ENCODE results near the gene AFF3.
"Not testable (repeated sequence)": the region's sequence is repeated elsewhere in the genome, so short reads cannot be mapped to it uniquely, and the experiment has no call there.

AFF3 gene

DNA sequence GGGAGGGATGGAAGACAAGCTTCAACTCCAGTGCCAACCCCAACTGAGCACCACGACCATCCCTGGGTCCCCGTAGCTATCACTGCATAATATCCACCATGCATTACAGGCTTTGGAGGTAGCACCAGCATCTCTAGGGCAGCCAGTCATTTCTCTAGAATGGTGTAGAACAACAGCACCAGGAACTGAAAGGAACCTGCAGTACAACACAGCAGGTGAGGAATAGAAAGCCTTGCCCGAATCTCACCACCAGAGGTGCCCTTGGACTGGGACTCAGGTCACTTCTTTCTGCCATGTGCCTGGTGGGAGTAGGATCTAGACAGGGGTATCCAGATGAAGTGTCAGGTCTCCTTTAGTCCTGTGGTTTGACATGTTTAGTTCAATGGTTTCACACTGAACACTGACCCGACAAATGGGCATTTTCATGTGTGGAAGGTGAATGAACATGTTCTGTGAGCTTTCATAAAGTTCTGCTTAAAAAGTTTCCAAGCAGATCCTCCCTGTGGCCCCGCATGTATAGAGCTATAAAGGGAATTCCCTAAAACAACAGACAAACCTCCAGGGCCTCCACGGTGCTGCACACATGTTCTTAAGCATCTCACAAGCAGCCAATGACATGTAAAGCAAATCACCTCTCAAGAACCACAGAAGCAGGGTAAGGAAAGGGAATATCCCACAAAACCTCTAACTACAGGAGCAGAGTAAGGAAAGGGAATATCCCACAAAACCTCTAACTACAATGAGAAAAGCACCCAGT lies 208.3 kb downstream of the AFF3 start:
- no peak for DNase-seq (ENCODE audit: low spot score)

DNA sequence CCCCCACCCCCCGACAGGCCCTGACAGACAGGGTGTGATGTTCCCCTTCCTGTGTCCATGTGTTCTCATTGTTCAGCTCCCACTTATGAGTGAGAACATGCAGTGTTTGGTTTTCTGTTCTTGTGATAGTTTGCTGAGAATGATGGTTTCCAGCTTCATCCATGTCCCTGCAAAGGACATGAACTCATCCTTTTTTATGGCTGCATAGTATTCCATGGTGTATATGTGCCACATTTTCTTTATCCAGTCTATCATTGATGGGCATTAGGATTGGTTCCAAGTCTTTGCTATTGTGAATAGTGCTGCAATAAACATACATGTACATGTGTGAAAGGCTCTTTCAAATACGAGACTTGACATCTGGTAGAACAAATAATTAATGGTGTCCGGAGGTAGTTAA lies 208.9 kb downstream of the AFF3 start:
- DNase-seq (ENCODE audit: low spot score) = not testable (repeated sequence)

DNA sequence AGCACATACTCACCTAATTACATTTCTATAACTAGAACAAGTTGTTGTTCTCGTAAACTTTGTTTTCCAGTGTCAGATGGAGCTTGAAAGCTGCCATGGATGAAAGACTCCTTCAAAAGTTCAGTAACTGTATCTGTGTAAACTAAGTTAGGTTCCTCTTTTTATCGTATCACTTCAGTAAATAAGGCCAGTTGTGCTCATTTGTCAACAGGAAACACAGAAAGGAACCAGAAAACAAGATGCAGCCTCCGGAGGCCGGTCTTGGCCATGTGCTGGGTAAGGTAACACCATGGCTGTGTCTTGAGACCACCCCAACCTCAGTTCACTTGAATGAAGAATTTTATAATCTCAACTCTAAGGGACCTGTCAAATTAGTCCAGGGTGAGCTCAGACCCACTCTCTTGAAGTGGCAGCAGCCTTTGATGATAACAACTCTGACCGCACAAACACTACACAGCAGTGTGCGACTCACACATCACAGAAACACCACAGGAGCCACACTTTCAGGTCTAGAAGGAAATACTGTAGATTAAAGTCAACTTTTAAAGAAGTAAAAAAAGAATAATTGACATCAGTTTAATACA lies 213.8 kb downstream of the AFF3 start:
- DNase-seq (ENCODE audit: low spot score) = no peak

DNA sequence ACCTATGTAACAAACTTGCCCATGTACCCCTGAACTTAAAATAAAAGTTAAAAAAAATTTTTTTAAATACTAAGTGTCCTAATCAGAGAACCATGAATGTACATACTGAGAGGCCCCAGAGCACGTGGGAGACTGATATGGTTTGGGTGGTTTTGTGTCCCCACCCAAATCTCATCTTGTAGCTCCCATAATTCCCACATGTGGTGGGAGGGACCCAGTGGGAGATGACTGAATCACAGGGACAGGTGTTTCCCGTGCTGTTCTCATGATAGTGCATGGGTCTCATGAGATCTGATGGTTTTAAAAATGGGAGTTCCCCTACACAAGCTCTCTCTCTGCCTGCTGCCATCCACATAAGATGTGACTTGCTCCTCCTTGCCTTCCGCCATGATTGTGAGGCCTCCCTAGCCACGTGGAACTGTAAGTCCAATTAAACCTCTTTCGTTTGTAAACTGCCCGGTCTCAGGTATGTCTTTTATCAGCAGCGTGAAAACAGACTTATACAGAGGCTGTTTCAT lies 214.6 kb downstream of the AFF3 start:
- not testable (repeated sequence) for DNase-seq (ENCODE audit: low spot score)

DNA sequence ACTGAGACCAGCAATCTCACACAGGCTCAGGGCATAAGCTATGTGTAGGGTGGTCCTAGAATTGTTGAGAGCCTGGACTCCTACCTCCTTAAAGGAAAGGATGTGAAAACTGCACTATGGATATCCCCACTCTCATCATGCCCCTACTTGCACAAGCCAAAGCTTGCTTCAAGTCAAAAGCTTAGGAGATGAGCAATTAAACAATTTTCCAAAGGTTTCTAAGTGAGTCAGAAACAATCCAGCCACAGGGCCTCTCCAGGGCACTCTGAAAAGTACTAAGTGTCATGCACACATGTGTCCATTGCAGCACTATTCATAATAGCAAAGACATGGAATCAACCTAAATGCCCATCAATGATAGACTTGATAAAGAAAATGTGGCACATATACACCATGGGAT lies 215.4 kb downstream of the AFF3 start:
- no peak for DNase-seq (ENCODE audit: low spot score)

DNA sequence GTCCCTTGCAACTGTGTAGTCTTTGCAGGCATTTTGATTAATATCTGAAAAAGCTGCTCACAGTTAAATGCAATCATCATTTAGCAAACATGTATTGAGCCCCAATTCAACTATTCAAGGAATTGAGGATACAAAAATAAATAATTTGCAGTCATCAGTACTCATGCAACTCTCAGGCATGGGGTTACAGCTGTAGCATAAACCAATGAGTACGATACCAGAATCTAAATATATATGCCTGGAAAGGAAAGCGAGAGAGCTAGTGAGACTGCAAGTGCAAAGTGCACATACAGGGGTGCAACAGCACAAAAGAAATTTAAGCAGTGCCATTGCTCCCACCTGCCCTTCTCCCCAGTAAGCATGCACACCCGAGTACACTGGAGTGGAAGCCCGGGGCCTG lies 216.4 kb downstream of the AFF3 start:
- DNase-seq (ENCODE audit: low spot score) = no peak

DNA sequence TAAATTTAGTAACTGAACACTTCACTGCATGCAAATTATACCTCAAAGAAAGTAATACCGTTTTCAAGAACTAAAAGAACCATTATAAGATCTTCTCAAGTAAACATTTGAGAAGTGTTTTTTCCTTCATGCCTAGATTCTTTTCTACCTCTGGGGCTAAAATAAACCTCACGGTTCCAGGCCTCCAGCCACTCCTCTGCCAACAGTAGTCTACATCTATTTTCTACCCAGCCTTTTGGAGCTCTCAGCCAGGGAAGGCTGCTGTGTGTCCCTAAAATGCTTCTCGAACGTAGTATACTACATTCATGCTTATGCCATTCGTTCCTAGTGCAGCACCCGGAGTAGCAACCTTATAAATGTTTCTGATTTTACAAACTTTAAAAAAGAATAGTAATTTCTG lies 219.7 kb downstream of the AFF3 start:
- no peak for DNase-seq (ENCODE audit: low spot score)

DNA sequence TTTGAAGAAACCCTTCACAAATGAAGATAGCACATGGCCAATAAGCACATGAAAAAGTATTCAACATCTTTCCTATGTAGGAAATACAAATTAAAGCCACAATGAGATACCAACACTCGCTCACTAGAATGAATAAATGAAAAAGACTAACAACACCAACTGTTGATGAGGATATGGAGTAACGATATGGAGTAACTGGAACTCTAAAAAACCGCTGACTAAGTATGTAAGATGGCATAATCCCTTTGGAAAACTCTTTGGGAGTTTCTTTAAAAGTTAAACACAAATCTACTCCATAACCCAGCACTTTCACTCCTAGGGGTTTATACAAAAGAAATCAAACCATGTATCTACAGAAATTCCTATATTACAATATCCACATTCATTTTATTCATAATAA lies 220.5 kb downstream of the AFF3 start:
- no peak for DNase-seq (ENCODE audit: low spot score)

DNA sequence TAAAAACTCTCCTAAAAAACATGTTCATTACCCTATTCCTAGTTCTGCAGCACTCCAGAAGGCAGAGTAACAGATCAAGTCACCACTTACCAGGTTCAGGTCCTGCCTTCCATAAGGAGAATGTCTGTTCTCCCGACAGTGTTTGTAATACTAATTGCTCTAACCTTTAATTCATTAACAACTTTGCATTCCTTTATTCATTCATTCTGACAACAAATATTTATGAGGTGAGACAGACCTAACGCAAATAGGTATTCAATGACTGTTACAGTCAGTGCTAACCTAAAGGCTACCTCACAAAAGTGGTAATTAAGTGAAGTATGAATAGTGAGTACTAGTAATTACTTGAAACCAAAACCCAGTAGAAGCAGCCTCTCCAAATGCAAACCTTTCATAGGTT lies 224.0 kb downstream of the AFF3 start:
- DNase-seq (ENCODE audit: low spot score) = no peak

DNA sequence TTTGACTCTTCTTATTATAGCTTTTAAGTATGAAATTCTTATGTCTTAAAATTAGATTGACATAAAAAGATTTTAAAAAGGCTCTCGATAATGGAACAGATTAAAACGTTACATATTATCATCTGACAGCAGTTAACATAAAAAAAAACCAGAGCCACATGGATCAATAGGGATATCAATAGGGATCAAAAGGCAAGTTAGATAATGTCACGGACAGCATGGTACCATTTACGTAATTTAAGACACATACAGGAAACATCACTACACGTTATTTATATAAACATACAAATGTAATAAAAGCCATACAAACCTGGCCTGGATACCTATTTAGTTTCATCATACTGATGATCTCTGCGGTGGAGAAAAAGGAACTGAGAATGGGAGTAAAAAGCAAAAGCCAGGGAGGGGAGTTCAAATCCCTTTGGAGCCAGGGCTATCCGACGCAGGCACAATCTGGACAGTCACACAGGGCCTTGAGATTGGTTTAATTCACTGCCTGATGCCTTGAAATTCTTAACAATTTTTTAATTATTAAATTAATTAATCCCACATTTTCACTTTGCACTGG lies 227.2 kb downstream of the AFF3 start:
- DNase-seq (ENCODE audit: low spot score) = no peak

DNA sequence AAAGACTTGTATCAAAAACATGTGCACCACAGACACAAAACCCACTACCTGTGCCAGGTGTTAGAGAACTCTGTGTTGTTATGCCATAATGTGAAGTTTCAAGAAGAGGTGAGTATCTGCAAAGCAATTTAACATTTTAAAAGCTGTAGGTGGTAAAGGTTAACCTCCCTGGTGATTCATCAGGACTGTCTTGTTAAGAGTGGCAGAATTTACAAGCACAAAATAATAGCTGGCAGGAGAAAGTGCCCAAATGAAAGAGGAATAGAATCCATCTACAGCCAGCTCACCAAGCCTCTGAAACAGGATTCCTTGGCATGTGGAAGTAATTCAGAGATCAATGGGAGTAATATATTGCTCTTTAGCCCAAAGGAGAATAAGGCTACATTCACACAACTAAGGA lies 230.7 kb downstream of the AFF3 start:
- no peak for DNase-seq (ENCODE audit: low spot score)

DNA sequence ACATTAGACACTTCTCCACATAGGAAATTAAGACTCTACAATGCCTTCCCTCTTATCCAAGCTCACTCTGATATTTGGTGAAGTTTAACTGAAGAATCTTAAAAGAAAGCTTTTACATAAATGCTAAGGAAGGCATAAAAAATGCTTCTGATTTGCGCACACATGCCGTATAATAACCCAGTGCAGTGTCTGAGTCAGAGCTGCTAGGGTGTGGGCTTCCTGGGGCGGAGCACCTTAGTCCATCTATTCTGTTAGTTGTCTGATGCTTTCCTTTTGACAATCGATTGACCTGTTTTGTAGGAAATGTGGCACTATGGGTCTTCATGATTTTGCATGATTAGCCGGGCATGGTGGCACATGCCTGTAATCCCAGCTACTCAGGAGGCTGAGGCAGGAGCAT lies 231.5 kb downstream of the AFF3 start:
- DNase-seq (ENCODE audit: low spot score) = no peak

DNA sequence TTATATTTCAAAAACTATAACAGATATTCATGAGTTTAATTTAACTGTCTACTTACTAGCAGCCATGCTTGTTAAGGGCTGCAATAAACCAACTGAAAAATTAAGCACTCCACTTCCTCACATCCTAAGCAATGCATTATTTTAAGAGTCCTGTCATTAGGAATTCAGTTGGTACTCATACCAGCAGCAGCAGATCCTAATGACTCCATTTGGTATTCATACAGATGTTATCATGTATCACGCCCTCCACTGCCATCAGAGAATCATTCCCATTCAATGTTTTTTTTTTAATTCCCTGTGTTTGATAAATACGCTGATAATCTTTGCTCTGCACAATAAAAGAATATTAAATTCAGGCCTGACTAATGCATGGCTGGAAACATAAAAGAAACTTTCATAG lies 236.8 kb downstream of the AFF3 start:
- no peak for DNase-seq (ENCODE audit: low spot score)

DNA sequence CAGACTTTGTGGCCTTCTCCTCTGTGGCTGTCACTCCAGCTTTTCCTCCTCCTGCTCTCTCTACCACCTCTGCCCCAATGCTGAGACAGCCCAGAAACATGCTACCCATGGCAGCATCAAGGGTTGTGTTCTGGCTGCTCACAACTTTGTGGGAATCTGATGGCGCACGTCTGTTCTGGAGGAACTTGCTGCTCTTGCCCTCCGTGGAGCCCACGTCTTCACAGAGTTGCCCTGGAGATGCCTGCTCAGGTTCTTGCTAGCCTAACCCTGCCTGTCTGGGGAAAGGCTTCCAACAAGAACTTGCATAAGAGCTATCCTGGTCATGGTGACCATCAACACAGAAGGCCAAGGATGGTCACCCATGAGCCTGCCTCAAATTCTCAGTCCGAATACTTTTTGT lies 237.4 kb downstream of the AFF3 start:
- DNase-seq (ENCODE audit: low spot score) = no peak

DNA sequence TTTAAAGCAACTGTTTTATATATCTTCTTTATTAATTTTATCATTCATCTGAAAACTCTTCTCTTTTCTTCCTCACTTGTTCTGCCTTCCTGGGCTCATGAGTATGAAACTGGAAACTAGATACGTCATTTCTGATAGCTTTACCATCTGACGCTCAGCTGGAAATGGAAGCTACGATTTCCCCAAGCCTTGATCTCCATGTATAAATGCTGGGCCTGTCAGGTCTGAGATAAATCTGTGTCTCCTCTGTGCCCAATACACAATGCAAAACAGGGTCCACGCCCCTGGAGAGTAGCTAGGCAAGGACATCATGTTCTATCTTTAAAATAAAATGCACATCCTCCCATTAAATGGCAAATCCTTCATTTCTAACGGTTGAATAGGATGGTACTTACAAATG lies 238.4 kb downstream of the AFF3 start:
- DNase-seq (ENCODE audit: low spot score) = peak; percentile 14

DNA sequence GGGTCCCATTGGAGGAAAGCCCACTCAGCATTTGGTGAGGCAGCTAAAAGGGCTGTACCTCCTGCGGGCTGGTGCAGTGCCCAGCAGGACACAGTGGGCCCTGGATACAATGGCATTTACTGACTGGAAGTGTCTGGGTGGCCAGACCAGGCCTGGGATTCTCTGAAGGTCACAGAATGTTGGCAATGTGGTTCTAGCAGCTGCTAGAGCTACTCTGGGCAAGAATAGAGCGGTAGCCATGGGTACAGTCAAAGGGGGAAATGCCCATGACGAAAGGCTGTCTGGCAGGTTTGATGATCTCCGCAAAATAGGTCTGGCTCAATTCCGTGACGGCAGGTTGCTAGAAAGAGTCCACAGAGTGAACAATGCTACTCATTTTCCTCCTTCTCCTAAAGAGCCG lies 241.8 kb downstream of the AFF3 start:
- DNase-seq (ENCODE audit: low spot score) = no peak

DNA sequence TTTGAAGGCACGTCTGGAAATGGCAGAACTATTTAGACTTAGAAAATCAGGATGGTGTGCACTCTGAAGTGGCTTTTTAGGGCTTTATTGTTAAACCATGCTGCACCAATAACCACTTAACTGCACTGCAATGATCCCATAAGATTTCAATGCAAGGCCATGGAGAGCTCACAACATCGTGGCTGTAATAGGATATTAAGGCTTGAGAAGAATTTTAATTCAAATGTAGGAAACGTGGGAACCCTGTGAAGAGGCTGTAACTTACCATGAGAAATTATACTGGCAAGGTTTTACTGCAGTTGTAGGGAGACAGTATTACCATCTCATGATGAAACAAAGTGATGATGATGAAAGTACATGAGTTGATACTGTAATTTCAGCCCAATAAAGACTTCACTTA lies 242.5 kb downstream of the AFF3 start:
- no peak for DNase-seq (ENCODE audit: low spot score)

DNA sequence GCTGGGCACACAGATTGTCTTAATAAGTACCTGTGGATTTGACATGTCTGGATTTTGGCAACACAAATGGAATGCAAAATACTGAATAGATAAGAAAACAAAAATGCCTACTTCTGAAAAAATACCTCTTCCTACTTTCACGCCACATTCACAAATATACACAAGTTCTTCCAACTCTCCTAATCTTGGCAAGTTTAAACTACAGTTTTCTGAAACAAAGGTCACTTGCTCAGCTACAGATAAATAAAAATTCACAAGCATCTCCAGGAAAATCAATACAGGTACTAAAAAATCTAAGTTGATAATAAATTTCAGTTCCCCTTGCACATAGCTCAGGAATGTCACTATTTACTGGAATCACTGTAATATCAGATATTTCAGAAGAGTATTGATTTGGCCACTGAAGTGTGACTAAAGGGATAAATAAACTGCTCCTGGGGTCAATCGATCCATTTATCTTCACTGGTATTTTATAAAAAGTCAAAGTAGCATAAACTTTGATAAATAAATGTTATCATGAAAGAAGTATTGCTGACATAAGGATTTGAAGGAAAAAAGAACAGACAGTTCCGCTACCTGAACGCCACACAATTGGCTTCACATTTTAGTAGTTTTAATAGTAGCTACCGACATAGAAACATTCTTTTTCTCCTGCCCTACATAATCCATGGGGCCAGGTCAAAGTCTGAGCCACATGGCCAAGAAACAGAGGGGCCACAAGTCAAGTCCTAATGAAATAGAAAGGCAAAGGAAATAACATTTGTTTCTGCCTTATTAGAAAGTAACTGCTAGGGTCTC lies 243.1 kb downstream of the AFF3 start:
- DNase-seq (ENCODE audit: low spot score) = no peak

DNA sequence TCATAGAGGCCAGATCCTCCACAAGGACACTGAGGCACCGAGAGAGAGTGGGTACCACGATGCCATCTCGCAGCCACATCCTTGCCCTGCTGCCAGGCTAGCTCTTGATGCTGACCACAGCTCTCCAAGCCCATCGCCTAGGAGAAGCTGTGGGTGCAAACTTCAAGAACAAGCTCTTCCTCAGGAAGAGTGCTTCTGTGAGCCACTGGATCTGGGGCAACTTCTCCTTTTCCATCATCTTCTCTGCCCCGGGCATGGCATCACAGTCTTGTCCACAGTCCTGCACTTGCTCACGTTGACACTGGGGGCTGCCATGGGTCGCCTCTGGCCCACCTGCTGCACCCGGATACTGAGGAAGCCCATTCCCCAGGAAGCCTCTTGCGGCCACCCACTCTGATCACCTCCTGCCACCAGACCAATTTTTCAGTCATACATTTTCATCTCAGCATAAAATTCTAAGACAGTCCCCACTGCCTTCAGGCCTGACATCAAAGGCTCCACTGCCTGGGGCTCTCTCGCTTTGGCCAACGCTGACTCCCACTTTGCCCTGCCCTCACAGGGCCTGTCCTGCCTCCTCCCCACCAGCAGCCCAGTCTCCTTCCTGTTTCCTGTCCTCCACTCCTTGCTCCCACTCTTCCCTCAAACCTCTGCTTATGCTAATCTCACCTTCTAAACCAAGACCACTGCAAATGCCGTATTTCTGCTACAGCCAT lies 243.9 kb downstream of the AFF3 start:
- DNase-seq (ENCODE audit: low spot score) = no peak

DNA sequence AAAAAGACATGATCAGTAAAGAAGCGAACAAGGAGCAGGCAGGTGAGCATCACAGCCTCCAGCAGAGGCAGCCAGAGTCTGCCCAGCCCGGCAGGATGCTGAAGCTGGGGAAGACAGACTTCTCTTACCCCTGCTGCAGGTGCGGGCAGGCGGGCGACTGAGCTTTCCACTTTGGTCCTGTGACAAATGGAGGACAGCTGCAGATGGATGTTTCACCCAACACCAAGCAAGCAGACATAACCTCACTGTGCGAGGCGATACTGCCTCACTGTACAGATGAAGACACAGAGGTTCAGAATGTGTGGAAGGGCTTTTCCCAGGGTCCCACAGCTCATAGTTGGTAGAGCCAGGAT lies 251.0 kb downstream of the AFF3 start:
- peak; percentile 28 for DNase-seq (ENCODE audit: low spot score)

DNA sequence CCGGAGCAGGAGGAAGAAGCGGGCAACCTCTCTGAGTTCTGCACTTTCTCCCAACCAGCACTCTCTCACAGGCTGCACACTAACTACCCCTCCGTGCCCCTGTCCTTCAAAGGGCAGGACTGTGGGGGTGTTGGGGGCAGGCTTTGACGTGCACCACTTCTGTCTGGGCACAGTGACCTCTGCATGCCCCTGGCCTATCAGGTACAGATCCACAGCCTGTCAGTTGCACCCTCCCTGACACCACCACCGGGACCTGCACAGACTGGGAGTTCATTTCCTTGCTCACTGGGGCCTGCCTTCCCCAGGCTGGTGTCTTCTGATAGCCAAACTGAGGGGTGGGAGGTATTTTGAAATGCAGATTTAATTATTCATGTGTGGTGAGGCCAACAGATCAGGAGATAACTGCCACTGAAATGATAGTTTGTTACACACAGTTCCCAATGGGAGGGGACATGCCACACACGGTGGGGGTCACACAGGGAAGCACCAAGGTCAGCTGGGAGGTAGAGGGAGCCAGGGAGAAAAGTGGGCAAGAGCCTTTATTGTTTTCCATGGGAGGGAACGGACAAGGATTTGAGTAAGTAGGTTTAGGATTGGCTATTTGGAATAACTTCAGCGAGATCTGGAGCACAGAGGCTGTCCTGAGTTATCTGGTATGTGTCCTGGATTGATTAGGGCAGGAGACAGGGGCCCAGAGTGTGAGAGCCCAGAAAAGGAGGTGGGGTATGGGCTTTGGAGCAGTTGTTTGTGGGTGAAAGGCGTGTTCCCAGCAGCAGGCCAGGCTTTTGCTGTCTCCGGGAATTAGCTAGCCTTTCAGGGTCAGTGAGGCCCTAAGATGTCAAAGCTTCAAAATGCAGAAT lies 251.6 kb downstream of the AFF3 start:
- peak; percentile 50 for DNase-seq (ENCODE audit: low spot score)

Data from SK-N-DZ (cell line).